ENCODE data around the gene SATL1. TPM values are rescaled to one million over a fixed set of nuclear protein-coding genes. Genes with fewer than 3 reads are reported as not detected.

SATL1 gene
- total and polyA plus RNA-seq, 5 donors: 0.09 to 0.18 (median 0.14) TPM; not detected in 1

DNA sequence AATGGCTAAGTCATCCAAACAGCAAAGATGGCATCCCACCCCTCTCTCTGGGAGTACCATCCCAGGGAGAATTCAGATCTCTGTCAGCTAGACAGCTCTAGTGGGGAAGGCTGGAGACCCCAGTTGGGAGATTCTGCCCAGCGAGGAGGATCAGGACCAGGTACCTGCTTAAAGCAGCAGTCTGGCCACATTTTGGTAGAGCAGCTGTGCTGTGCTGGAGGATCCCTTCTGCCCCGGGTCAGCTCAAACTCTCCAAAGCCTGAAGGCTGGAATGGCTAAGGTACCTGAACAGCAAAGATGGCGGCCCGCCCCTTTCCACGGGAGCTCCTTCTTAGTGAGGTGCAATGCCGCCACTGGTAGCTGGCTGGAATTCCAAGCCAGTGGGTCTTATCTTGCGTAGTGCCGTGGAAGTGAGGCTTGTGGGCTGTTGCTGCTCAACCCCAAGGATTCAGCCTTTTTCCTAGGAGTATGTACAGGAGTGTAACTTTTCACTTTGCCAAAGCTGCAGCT, 40.1 kb downstream of the SATL1 start:
- WGBS: 94% methylated on average over 8 of the region's 8 CpGs
- no peaks in the 10 kb centered on the region for H3K9me3 ChIP-seq (ENCODE audit: control insufficient read depth, low read length)
- intact Hi-C loops (cut with DNase I): no loop called here
- DNase-seq: no peak
- no peaks in the 10 kb centered on the region for H3K27me3 ChIP-seq (ENCODE audit: control insufficient read depth, insufficient read depth)
- no peaks in the 10 kb centered on the region for H3K4me1 ChIP-seq (ENCODE audit: control insufficient read depth, insufficient read depth, low read length)
- ATAC-seq: no peak
- no peak overlapping the region for H3K4me3 ChIP-seq (ENCODE audit: low read length)
- H3K27ac ChIP-seq (ENCODE audit: low read length): no peak overlapping the region

GRCh38 chrX:85196319-85196718, 47.3 kb downstream of the SATL1 start:
- 80% methylated on average over 1 of the region's 1 CpG for WGBS
- H3K27me3 ChIP-seq (ENCODE audit: control insufficient read depth, insufficient read depth): no peaks in the 10 kb centered on the region

GRCh38 chrX:85159644-85160043, 83.9 kb downstream of the SATL1 start:
- Histone ChIP-seq H3K9me3 (ENCODE audit: control insufficient read depth, low read length) (no peaks in the 10 kb centered on the region), H3K4me3 (ENCODE audit: low read length) (no peak overlapping the region), H3K27ac (ENCODE audit: low read length) (no peak overlapping the region), H3K4me1 (ENCODE audit: control insufficient read depth, insufficient read depth, low read length) (no peaks in the 10 kb centered on the region), H3K27me3 (ENCODE audit: control insufficient read depth, insufficient read depth) (no peaks in the 10 kb centered on the region)
- intact Hi-C loops (cut with DNase I): no loop called here
- WGBS: 72% methylated on average over 5 of the region's 5 CpGs
- ATAC-seq (no peak), DNase-seq (no peak)

More at GRCh38 chrX:85196319-85196718, 47.3 kb downstream of the SATL1 start:
- no peak for ATAC-seq
- intact Hi-C loops (cut with DNase I): no loop called here
- DNase-seq: no peak
- Histone ChIP-seq H3K4me1 (ENCODE audit: control insufficient read depth, insufficient read depth, low read length) (no peaks in the 10 kb centered on the region), H3K4me3 (ENCODE audit: low read length) (no peak overlapping the region), H3K9me3 (ENCODE audit: control insufficient read depth, low read length) (no peaks in the 10 kb centered on the region), H3K27ac (ENCODE audit: low read length) (no peak overlapping the region)

GRCh38 chrX:85140964-85141363, 102.6 kb downstream of the SATL1 start:
- Histone ChIP-seq H3K27me3 (ENCODE audit: control insufficient read depth, insufficient read depth) (no peaks in the 10 kb centered on the region), H3K27ac (ENCODE audit: low read length) (no peak overlapping the region), H3K9me3 (ENCODE audit: control insufficient read depth, low read length) (no peaks in the 10 kb centered on the region), H3K4me3 (ENCODE audit: low read length) (no peak overlapping the region), H3K4me1 (ENCODE audit: control insufficient read depth, insufficient read depth, low read length) (no peaks in the 10 kb centered on the region)
- WGBS: 68% methylated on average over 1 of the region's 1 CpG
- no peak for DNase-seq
- intact Hi-C loops (cut with DNase I): no loop called here
- no peak for ATAC-seq

DNA sequence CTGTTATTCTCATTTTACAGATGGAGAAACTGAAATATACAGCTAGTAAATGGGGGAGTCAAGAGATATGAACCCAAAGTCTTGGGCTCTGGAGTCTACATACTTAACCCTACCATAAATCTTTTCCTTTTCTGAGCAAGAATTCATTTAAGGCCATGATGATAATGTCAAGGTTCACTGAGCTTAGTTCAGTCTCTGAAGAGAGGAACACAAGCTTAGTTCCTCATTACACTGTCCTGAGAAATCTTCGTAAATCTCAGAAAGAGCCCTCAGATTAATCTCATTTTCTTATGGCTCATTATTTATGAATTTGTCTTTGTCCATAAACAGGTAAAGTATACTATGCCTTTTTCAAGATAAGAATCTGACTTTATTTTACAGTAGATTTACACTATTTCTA, 104.2 kb downstream of the SATL1 start:
- no peak overlapping the region for H3K27ac ChIP-seq (ENCODE audit: low read length)
- ATAC-seq (no peak), DNase-seq (no peak)
- no peaks in the 10 kb centered on the region for H3K27me3 ChIP-seq (ENCODE audit: control insufficient read depth, insufficient read depth)
- no peaks in the 10 kb centered on the region for H3K4me1 ChIP-seq (ENCODE audit: control insufficient read depth, insufficient read depth, low read length)
- intact Hi-C loops (cut with DNase I): no loop called here
- no peak overlapping the region for H3K4me3 ChIP-seq (ENCODE audit: low read length)
- H3K9me3 ChIP-seq (ENCODE audit: control insufficient read depth, low read length): no peaks in the 10 kb centered on the region
- WGBS: 85% methylated on average over 1 of the region's 1 CpG

DNA sequence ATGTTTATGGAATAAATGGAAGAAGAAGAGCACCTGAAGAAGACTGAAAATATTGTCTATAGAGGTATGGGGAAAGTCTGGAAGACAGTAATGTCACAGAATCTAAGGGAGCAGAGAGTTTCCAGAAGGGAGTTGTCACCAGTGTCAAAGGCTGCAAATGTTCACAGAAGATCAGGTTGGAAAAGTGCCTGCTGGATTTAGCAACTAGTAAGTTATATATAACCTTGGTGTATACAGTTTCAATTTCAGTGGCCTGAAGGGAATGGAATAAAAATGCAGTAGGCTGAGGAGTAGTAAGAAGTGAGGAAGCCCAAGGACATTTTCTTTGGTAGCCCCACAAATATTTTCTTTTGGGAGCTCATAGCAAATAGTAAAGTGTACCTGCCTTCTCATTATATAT, 107.2 kb downstream of the SATL1 start:
- Histone ChIP-seq H3K27ac (ENCODE audit: low read length) (no peak overlapping the region), H3K27me3 (ENCODE audit: control insufficient read depth, insufficient read depth) (no peaks in the 10 kb centered on the region), H3K9me3 (ENCODE audit: control insufficient read depth, low read length) (no peaks in the 10 kb centered on the region), H3K4me3 (ENCODE audit: low read length) (no peak overlapping the region), H3K4me1 (ENCODE audit: control insufficient read depth, insufficient read depth, low read length) (no peaks in the 10 kb centered on the region)
- no peak for ATAC-seq
- intact Hi-C loops (cut with DNase I): no loop called here
- DNase-seq: no peak

- Histone ChIP-seq H3K27ac (ENCODE audit: low read length) (no peak overlapping the region), H3K27me3 (ENCODE audit: control insufficient read depth, insufficient read depth) (no peaks in the 10 kb centered on the region), H3K4me1 (ENCODE audit: control insufficient read depth, insufficient read depth, low read length) (no peaks in the 10 kb centered on the region), H3K9me3 (ENCODE audit: control insufficient read depth, low read length) (no peaks in the 10 kb centered on the region), H3K4me3 (ENCODE audit: low read length) (no peak overlapping the region)
- ATAC-seq (no peak), DNase-seq (no peak)
- WGBS: 24% methylated on average over 1 of the region's 1 CpG
- intact Hi-C loops (cut with DNase I): no loop called here
These were observed 128.3 kb downstream of the SATL1 start for GRCh38 chrX:85115252-85115651.

DNA sequence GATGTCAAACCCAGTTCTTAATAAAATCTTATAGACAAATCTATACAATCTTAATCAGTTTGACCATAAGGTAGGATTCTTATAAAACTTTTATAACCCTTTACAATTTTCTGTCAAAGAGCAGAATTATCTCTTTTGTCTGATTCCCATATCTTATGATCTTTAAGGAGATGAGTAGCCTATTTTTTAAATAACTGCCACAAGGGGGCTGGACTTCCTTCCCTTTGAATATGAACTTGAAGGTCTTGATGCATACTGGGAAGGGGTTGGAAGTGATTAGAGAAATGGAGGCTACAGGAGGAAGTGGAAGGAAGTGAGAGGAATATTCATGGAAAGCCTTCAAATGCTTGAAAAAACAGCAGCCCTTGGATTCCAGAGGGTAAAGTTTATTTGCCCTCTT, 128.8 kb downstream of the SATL1 start:
- no peaks in the 10 kb centered on the region for H3K27me3 ChIP-seq (ENCODE audit: control insufficient read depth, insufficient read depth)
- DNase-seq (no peak), ATAC-seq (no peak)
- H3K4me1 ChIP-seq (ENCODE audit: control insufficient read depth, insufficient read depth, low read length): no peaks in the 10 kb centered on the region
- H3K9me3 ChIP-seq (ENCODE audit: control insufficient read depth, low read length): no peaks in the 10 kb centered on the region
- intact Hi-C loops (cut with DNase I): loop anchor here in 1 of 4 donors (5.0 kb wide), 1 partner anchor 423 kb away; no protein-coding TSS in a partner anchor
- no peak overlapping the region for H3K27ac ChIP-seq (ENCODE audit: low read length)
- no peak overlapping the region for H3K4me3 ChIP-seq (ENCODE audit: low read length)

DNA sequence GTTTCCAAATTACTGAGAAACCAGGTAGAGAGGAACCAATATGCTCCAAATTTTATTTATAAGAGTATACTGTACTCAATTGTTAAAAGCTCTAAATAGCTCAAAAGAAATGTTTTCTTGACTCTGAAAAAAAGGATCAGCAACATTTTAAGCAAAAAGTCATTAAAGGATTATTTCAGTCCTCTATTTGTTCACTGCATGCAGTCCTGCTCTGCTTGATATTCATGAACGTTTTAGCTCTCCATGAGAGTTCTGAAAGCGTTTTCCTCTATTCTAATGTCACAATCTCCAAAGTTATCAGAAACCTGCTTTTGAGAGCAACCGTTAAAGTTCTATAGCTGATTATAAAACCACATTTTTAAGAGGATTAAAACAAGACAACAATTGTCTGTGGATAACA, 129.4 kb downstream of the SATL1 start:
- 79% methylated on average over 3 of the region's 3 CpGs for WGBS
- no peaks in the 10 kb centered on the region for H3K4me1 ChIP-seq (ENCODE audit: control insufficient read depth, insufficient read depth, low read length)
- ATAC-seq: no peak

DNA sequence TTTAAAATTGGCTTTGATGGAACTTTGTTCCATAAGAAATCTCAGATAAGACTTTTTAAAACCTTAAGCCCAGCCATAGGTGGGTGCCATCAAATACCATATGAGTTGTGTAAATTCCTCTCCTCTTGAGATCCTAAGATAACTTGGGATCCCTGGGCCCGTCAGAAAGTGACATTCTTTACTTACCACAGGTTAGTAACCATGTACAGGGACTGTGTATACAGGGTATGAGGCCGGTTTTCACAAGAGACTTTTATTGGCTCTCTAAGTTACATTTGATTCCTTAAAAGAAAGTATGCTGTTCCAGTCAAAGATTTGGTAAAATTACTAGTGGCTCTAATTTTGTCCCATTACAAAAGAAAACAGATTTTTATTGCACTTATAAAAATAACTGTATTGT, 129.8 kb downstream of the SATL1 start:
- ATAC-seq: no peak
- intact Hi-C loops (cut with DNase I): loop anchor here in 1 of 4 donors (5.0 kb wide), 1 partner anchor 424 kb away; no protein-coding TSS in a partner anchor
- DNase-seq: no peak
- Histone ChIP-seq H3K27ac (ENCODE audit: low read length) (no peak overlapping the region), H3K27me3 (ENCODE audit: control insufficient read depth, insufficient read depth) (no peaks in the 10 kb centered on the region), H3K9me3 (ENCODE audit: control insufficient read depth, low read length) (no peaks in the 10 kb centered on the region), H3K4me1 (ENCODE audit: control insufficient read depth, insufficient read depth, low read length) (no peaks in the 10 kb centered on the region), H3K4me3 (ENCODE audit: low read length) (no peak overlapping the region)
- 73% methylated on average over 2 of the region's 2 CpGs for WGBS

More for the DNA sequence above, 129.4 kb downstream of the SATL1 start:
- intact Hi-C loops (cut with DNase I): loop anchor here in 1 of 4 donors (5.0 kb wide), 1 partner anchor 423 kb away; no protein-coding TSS in a partner anchor
- no peak for DNase-seq
- no peak overlapping the region for H3K27ac ChIP-seq (ENCODE audit: low read length)
- no peak overlapping the region for H3K4me3 ChIP-seq (ENCODE audit: low read length)
- H3K27me3 ChIP-seq (ENCODE audit: control insufficient read depth, insufficient read depth): no peaks in the 10 kb centered on the region
- H3K9me3 ChIP-seq (ENCODE audit: control insufficient read depth, low read length): no peaks in the 10 kb centered on the region

GRCh38 chrX:85112293-85112692, 131.3 kb downstream of the SATL1 start:
- intact Hi-C loops (cut with DNase I): loop anchor here in 1 of 4 donors (5.0 kb wide), 1 partner anchor 425 kb away; no protein-coding TSS in a partner anchor
- no peak overlapping the region for H3K4me3 ChIP-seq (ENCODE audit: low read length)
- no peak for ATAC-seq
- no peak overlapping the region for H3K27ac ChIP-seq (ENCODE audit: low read length)
- no peak for DNase-seq
- 61% methylated on average over 9 of the region's 9 CpGs for WGBS
- H3K9me3 ChIP-seq (ENCODE audit: control insufficient read depth, low read length): no peaks in the 10 kb centered on the region
- H3K4me1 ChIP-seq (ENCODE audit: control insufficient read depth, insufficient read depth, low read length): no peaks in the 10 kb centered on the region
- no peaks in the 10 kb centered on the region for H3K27me3 ChIP-seq (ENCODE audit: control insufficient read depth, insufficient read depth)

- Histone ChIP-seq H3K9me3 (ENCODE audit: control insufficient read depth, low read length) (no peaks in the 10 kb centered on the region), H3K4me1 (ENCODE audit: control insufficient read depth, insufficient read depth, low read length) (no peaks in the 10 kb centered on the region), H3K27me3 (ENCODE audit: control insufficient read depth, insufficient read depth) (no peaks in the 10 kb centered on the region), H3K4me3 (ENCODE audit: low read length) (no peak overlapping the region), H3K27ac (ENCODE audit: low read length) (no peak overlapping the region)
- ATAC-seq: no peak
- intact Hi-C loops (cut with DNase I): loop anchor here in 1 of 4 donors (5.0 kb wide), 1 partner anchor 426 kb away; no protein-coding TSS in a partner anchor
- 37% methylated on average over 2 of the region's 2 CpGs for WGBS
- no peak for DNase-seq
These were observed 132.2 kb downstream of the SATL1 start for GRCh38 chrX:85111347-85111746.
